ENCODE measurements around the gene RASGRP1. TPM values are rescaled to one million over a fixed set of nuclear protein-coding genes. Genes with fewer than 3 reads are reported as not detected.

Gene RASGRP1
- total RNA-seq, 1 donor from 2014 or later: 1.6 TPM

GRCh38 chr15:38536201-38536676 lies 28.4 kb downstream of the RASGRP1 start:
- Mint-ChIP-seq H3K4me3 (no peak overlapping the region), H3K27ac (ENCODE audit: unreplicated experiment) (no peak overlapping the region), H3K27me3 (ENCODE audit: low read depth) (no peaks in the 10 kb centered on the region), H3K9me3 (no peaks in the 10 kb centered on the region), H3K4me1 (peaks cover 12% of the 10 kb centered on the region), H3K36me3 (ENCODE audit: low read depth) (no peaks in the 10 kb centered on the region)
- no peak for TF ChIP-seq CTCF (conservative IDR thresholded peaks at IDR 0.05)
- no peak for DNase-seq (ENCODE audit: low read depth, low spot score)

- DNase-seq (ENCODE audit: low read depth, low spot score): no peak
- H3K4me3 Mint-ChIP-seq: no peak overlapping the region
- no peaks in the 10 kb centered on the region for H3K36me3 Mint-ChIP-seq (ENCODE audit: low read depth)
- H3K9me3 Mint-ChIP-seq: no peaks in the 10 kb centered on the region
- H3K4me1 Mint-ChIP-seq: peaks cover 12% of the 10 kb centered on the region
- TF ChIP-seq CTCF (conservative IDR thresholded peaks at IDR 0.05): no peak
- H3K27ac Mint-ChIP-seq (ENCODE audit: unreplicated experiment): peak overlapping the region; percentile 10
- H3K27me3 Mint-ChIP-seq (ENCODE audit: low read depth): no peaks in the 10 kb centered on the region
These were observed 29.0 kb downstream of the RASGRP1 start for GRCh38 chr15:38535491-38536200.

GRCh38 chr15:38534691-38535090 lies 29.9 kb downstream of the RASGRP1 start:
- Mint-ChIP-seq H3K36me3 (ENCODE audit: low read depth) (no peaks in the 10 kb centered on the region), H3K4me1 (peaks cover 12% of the 10 kb centered on the region), H3K9me3 (no peaks in the 10 kb centered on the region), H3K27ac (ENCODE audit: unreplicated experiment) (no peak overlapping the region), H3K27me3 (ENCODE audit: low read depth) (no peaks in the 10 kb centered on the region), H3K4me3 (no peak overlapping the region)
- TF ChIP-seq CTCF (conservative IDR thresholded peaks at IDR 0.05): no peak
- DNase-seq (ENCODE audit: low read depth, low spot score): no peak

- no peak for DNase-seq (ENCODE audit: low read depth, low spot score)
- no peak overlapping the region for H3K4me3 Mint-ChIP-seq
- H3K4me1 Mint-ChIP-seq: peaks cover 12% of the 10 kb centered on the region
- H3K27me3 Mint-ChIP-seq (ENCODE audit: low read depth): no peaks in the 10 kb centered on the region
- H3K27ac Mint-ChIP-seq (ENCODE audit: unreplicated experiment): no peak overlapping the region
- H3K9me3 Mint-ChIP-seq: peaks cover 3% of the 10 kb centered on the region
- no peaks in the 10 kb centered on the region for H3K36me3 Mint-ChIP-seq (ENCODE audit: low read depth)
- no peak for TF ChIP-seq CTCF (conservative IDR thresholded peaks at IDR 0.05)
These were observed 30.7 kb downstream of the RASGRP1 start for GRCh38 chr15:38533926-38534325.

GRCh38 chr15:38533416-38533915 lies 31.1 kb downstream of the RASGRP1 start:
- DNase-seq (ENCODE audit: low read depth, low spot score): no peak
- H3K27ac Mint-ChIP-seq (ENCODE audit: unreplicated experiment): peak overlapping the region; percentile 68

More at GRCh38 chr15:38533416-38533915, 31.1 kb downstream of the RASGRP1 start:
- TF ChIP-seq CTCF (conservative IDR thresholded peaks at IDR 0.05): no peak
- Mint-ChIP-seq H3K4me3 (no peak overlapping the region), H3K9me3 (peaks cover 3% of the 10 kb centered on the region), H3K4me1 (peaks cover 12% of the 10 kb centered on the region), H3K27me3 (ENCODE audit: low read depth) (no peaks in the 10 kb centered on the region), H3K36me3 (ENCODE audit: low read depth) (no peaks in the 10 kb centered on the region)
